ENCODE data around the gene EFCAB11.

Gene EFCAB11

DNA sequence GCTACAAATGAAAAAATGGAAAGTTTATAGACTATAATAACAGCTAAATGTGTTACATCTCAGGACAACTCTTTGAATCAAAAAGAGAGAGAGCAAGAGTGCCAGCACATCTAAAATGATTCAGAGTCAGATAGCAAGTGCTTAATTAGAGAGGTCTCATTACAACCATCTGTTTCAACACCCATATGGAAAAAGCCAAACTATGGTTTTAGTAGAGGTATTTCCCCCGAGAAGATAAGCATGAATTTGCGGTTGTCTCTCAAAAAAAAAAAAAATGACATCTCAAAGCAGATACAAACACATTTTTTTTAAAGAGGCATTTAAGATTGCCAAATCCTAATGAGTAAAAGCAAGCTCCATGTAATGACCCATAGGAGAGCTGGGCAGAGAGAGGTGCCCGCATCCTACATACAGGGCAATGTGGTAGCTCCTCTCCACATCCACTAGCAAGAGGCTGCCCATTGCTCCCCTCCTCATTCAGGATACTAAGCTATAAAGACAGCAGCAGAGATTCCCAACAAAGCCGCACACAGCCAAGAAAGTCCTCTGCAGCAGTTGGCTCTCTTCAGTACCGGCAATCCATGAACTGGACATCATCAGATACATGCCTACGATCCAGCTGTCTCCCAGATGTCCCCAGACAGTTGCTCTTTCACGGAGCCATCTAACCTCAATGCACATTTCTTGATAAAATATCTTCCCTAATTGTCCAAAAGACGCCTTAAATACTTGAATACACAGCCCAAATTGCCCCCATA lies 100.4 kb downstream of the EFCAB11 start:
- H3K4me3 ChIP-seq (ENCODE audit: low read depth, low read length) = no peak overlapping the region
- TF ChIP-seq, protein P1, sequence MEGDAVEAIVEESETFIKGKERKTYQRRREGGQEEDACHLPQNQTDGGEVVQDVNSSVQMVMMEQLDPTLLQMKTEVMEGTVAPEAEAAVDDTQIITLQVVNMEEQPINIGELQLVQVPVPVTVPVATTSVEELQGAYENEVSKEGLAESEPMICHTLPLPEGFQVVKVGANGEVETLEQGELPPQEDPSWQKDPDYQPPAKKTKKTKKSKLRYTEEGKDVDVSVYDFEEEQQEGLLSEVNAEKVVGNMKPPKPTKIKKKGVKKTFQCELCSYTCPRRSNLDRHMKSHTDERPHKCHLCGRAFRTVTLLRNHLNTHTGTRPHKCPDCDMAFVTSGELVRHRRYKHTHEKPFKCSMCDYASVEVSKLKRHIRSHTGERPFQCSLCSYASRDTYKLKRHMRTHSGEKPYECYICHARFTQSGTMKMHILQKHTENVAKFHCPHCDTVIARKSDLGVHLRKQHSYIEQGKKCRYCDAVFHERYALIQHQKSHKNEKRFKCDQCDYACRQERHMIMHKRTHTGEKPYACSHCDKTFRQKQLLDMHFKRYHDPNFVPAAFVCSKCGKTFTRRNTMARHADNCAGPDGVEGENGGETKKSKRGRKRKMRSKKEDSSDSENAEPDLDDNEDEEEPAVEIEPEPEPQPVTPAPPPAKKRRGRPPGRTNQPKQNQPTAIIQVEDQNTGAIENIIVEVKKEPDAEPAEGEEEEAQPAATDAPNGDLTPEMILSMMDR (IDR thresholded peaks at IDR 0.05; ENCODE audit: low read depth, low read length) = no peak

DNA sequence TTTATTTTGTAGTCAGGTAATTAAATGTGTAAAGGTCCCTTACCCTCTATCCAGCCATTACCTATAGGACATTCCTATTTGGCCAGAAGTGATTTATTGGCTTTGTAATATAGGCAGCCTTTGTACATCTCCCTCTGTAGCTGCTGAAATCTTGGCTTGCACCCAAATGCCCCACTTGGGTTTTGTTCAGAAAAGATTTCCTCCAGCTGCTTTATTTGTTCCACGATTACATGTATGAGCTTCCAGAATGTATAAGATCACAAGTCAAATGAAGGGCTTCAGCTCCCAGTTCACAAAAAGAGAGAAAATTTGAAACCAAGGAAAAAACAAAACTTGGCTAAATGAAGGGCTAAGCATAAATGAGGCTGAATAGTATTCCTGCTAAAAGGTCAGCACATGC lies 103.4 kb downstream of the EFCAB11 start:
- TF ChIP-seq, protein P1 (IDR thresholded peaks at IDR 0.05; ENCODE audit: low read depth, low read length) = no peak
- H3K4me3 ChIP-seq (ENCODE audit: low read depth, low read length) = no peak overlapping the region

DNA sequence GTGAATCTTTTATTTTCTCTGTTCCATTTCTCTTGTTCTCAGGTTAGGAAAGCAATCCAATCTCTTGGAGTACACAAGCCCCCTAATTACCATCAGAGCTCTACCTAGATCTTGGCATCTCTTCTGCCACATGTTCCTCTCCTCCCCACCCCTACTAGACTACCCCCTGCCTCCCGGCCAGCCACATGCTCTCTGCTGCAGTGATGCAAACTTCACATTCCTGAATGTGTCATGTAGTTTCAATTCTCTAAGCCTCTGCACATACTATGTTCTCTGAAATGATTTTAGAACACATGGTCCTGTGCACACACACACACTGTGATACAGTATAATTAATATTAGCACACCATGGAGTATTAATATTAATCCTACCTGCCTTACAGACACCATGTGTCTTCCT lies 104.6 kb downstream of the EFCAB11 start:
- no peak overlapping the region for H3K4me3 ChIP-seq (ENCODE audit: low read depth, low read length)
- TF ChIP-seq, protein P1 (IDR thresholded peaks at IDR 0.05; ENCODE audit: low read depth, low read length) = no peak

DNA sequence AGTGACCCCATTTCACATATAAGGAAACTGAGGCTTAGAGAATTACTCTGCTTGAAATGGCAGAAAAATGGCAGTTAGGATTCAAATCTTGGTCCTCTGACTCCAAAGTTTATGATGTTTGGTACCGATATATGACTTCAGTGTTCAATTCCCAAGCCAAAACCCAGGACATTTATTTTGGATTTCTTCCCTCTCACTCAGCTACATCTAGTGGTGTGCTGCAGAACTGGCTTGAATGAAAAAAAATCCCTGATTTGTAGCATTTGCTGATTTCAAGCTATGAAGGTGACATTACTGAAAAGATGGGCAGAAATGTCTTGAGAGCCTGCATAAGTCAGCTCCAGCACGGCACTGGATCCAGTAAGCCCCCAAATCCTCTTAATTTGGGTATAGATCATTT lies 106.4 kb downstream of the EFCAB11 start:
- TF ChIP-seq, protein P1 (IDR thresholded peaks at IDR 0.05; ENCODE audit: low read depth, low read length) = peak; percentile 47; the same call in 1 of the 2 replicates
- no peak overlapping the region for H3K4me3 ChIP-seq (ENCODE audit: low read depth, low read length)

DNA sequence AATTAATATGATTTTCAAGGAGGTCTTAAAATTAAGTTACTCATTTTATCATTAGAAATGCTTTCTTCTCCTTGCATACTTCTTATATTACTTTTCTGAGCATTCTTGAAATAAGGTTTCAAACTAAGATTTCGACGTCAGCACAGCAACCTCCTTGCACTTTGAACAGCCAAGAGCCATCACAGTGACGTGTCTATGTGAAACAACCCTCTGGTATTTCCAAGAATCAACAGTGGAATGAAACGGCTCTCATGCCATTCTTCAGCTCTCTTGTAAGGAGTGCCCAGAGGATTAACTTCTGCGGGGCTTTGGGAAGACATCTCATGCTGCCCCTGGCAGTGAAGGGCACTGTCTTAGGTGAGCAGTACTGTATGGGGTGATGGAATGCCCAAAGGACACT lies 109.2 kb downstream of the EFCAB11 start:
- TF ChIP-seq, protein P1 (IDR thresholded peaks at IDR 0.05; ENCODE audit: low read depth, low read length) = no peak
- H3K4me3 ChIP-seq (ENCODE audit: low read depth, low read length) = peak overlapping the region; percentile 13; the same call in 1 of the 2 replicates

DNA sequence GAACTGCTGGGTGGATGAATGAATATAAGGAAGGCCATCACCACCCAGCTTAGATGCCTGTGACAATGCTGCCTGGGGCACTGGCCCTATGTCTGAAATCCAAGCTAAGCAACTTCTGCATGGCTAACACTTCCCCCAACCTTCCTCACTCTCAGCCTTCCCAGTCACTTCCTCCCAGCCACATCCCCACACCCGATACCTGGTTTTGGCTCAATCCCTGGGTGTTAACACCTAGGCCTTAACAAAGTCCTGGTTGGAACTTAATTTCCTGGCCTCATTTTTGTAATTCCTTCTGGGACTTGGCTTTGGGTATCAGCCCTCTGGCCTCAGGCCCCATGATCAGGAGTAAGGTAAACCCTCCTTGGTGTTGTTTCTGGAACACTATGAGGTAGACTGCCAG lies 110.0 kb downstream of the EFCAB11 start:
- H3K4me3 ChIP-seq (ENCODE audit: low read depth, low read length) = no peak overlapping the region; the same call in 1 of the 2 replicates
- TF ChIP-seq, protein P1 (IDR thresholded peaks at IDR 0.05; ENCODE audit: low read depth, low read length) = no peak

DNA sequence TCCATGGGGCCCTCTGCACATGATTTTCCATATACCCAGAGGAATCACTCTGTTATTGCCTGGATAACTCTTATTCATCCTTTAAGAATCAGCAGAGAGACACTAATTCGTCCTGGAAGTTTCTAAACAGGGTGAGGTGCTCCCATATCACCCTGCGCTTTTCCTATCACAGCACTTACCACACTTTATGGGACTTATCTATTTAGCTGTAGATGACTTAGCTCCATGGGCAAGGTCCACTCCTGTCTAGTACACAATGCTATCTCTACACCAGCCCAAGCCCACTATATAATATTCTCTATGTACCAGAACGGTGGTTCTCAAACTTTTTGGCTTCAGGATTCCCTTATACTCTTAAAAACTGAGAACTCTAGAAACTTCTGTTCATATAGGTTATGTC lies 111.7 kb downstream of the EFCAB11 start:
- no peak overlapping the region for H3K4me3 ChIP-seq (ENCODE audit: low read depth, low read length)
- TF ChIP-seq, protein P1 (IDR thresholded peaks at IDR 0.05; ENCODE audit: low read depth, low read length) = no peak

All from WI38 (cell line).